ENCODE data around the gene ADAM12.

The ADAM12 gene

GRCh38 chr10:126331101-126331500, 57.2 kb downstream of the ADAM12 start:
- no peaks in the 10 kb centered on the region for H3K79me2 ChIP-seq (ENCODE audit: low read length)
- no peaks in the 10 kb centered on the region for H3K4me1 ChIP-seq (ENCODE audit: low read length)
- H3K9ac ChIP-seq (ENCODE audit: low read length) = no peak overlapping the region
- H2AFZ ChIP-seq (ENCODE audit: low read length) = no peak overlapping the region
- H3F3A ChIP-seq (ENCODE audit: insufficient read depth, low read length) = no peaks in the 10 kb centered on the region
- no peaks in the 10 kb centered on the region for H3K9me3 ChIP-seq (replicated peaks; ENCODE audit: insufficient read depth, low read length)
- H3K36me3 ChIP-seq (replicated peaks; ENCODE audit: insufficient read depth, low read length) = no peaks in the 10 kb centered on the region
- H4K20me1 ChIP-seq (ENCODE audit: insufficient read depth, low read length) = no peaks in the 10 kb centered on the region
- H3K27me3 ChIP-seq (replicated peaks; ENCODE audit: insufficient read depth, low read length) = no peaks in the 10 kb centered on the region
- DNase-seq = no peak
- no peak overlapping the region for H3K4me3 ChIP-seq (ENCODE audit: low read length)
- H3K27ac ChIP-seq (ENCODE audit: low read length) = no peak overlapping the region
- no peak for TF ChIP-seq EZH2phosphoT487 (IDR thresholded peaks at IDR 0.05; ENCODE audit: low read length)
- TF ChIP-seq EZH2 (optimal IDR thresholded peaks at IDR 0.05; ENCODE audit: low read depth, low read length) = no peak
- TF ChIP-seq, protein P1, sequence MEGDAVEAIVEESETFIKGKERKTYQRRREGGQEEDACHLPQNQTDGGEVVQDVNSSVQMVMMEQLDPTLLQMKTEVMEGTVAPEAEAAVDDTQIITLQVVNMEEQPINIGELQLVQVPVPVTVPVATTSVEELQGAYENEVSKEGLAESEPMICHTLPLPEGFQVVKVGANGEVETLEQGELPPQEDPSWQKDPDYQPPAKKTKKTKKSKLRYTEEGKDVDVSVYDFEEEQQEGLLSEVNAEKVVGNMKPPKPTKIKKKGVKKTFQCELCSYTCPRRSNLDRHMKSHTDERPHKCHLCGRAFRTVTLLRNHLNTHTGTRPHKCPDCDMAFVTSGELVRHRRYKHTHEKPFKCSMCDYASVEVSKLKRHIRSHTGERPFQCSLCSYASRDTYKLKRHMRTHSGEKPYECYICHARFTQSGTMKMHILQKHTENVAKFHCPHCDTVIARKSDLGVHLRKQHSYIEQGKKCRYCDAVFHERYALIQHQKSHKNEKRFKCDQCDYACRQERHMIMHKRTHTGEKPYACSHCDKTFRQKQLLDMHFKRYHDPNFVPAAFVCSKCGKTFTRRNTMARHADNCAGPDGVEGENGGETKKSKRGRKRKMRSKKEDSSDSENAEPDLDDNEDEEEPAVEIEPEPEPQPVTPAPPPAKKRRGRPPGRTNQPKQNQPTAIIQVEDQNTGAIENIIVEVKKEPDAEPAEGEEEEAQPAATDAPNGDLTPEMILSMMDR (IDR thresholded peaks at IDR 0.05; ENCODE audit: low read length) = no peak
- no peak overlapping the region for H3K4me2 ChIP-seq (ENCODE audit: low read depth, low read length)
- no peaks in the 10 kb centered on the region for H3K9me2 ChIP-seq (replicated peaks; ENCODE audit: insufficient read depth, low read length)

DNA sequence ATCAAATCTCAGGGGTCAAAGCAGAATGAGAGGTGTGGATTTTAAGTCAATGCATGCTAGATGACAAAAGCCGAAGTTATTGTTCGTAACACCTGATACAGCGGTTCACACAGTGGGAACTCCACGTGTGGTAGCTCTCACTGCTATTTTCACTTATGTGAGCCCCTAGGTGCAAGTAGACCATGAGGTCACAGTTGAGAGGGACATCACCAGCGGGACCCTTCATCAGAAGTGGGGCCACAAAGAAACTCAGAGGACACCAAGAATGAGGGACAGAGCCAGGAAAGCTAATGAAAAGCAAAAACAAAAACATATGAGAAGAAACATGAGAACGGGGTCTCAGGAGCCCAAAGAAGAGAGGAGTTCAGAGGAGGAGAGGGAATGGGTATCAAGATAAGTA, 63.5 kb downstream of the ADAM12 start:
- H3K4me3 ChIP-seq (ENCODE audit: low read length) = no peak overlapping the region
- no peaks in the 10 kb centered on the region for H3K27me3 ChIP-seq (replicated peaks; ENCODE audit: insufficient read depth, low read length)
- TF ChIP-seq, protein P1 (IDR thresholded peaks at IDR 0.05; ENCODE audit: low read length) = no peak
- TF ChIP-seq EZH2 (optimal IDR thresholded peaks at IDR 0.05; ENCODE audit: low read depth, low read length) (no peak), EZH2phosphoT487 (IDR thresholded peaks at IDR 0.05; ENCODE audit: low read length) (no peak)
- H3F3A ChIP-seq (ENCODE audit: insufficient read depth, low read length) = no peaks in the 10 kb centered on the region
- H3K4me1 ChIP-seq (ENCODE audit: low read length) = no peaks in the 10 kb centered on the region
- no peak overlapping the region for H2AFZ ChIP-seq (ENCODE audit: low read length)
- no peaks in the 10 kb centered on the region for H3K79me2 ChIP-seq (ENCODE audit: low read length)
- H3K27ac ChIP-seq (ENCODE audit: low read length) = no peak overlapping the region
- no peaks in the 10 kb centered on the region for H4K20me1 ChIP-seq (ENCODE audit: insufficient read depth, low read length)
- H3K9me3 ChIP-seq (replicated peaks; ENCODE audit: insufficient read depth, low read length) = no peaks in the 10 kb centered on the region
- H3K4me2 ChIP-seq (ENCODE audit: low read depth, low read length) = no peak overlapping the region
- H3K9ac ChIP-seq (ENCODE audit: low read length) = no peak overlapping the region
- H3K9me2 ChIP-seq (replicated peaks; ENCODE audit: insufficient read depth, low read length) = no peaks in the 10 kb centered on the region
- no peaks in the 10 kb centered on the region for H3K36me3 ChIP-seq (replicated peaks; ENCODE audit: insufficient read depth, low read length)
- DNase-seq = no peak

DNA sequence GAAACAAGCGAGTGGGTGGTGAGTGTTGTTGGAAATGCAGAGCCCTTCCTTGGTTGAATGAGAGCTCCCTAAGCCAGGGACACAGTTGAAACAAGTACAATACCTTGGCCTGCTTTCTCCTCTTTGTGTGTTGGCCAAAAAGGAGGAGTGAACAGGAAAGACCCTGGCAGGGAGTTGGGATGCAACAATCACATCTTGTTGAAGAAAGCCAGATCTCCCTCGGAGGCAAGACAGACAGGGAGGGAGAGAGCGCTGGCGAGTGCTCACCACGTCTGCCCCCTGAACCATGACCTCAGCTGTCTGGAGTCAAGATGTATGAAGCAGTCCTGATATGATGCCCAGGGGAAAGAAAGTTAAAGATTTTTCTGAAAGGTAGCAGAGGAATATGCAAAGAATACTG, 66.8 kb downstream of the ADAM12 start:
- DNase-seq = no peak
- Histone ChIP-seq H3K9me3 (replicated peaks; ENCODE audit: insufficient read depth, low read length) (no peaks in the 10 kb centered on the region), H3K4me2 (ENCODE audit: low read depth, low read length) (no peak overlapping the region), H2AFZ (ENCODE audit: low read length) (no peak overlapping the region), H3K4me1 (ENCODE audit: low read length) (no peaks in the 10 kb centered on the region), H3F3A (ENCODE audit: insufficient read depth, low read length) (no peaks in the 10 kb centered on the region), H4K20me1 (ENCODE audit: insufficient read depth, low read length) (no peaks in the 10 kb centered on the region), H3K9me2 (replicated peaks; ENCODE audit: insufficient read depth, low read length) (no peaks in the 10 kb centered on the region), H3K27me3 (replicated peaks; ENCODE audit: insufficient read depth, low read length) (no peaks in the 10 kb centered on the region), H3K4me3 (ENCODE audit: low read length) (no peak overlapping the region), H3K79me2 (ENCODE audit: low read length) (no peaks in the 10 kb centered on the region), H3K27ac (ENCODE audit: low read length) (no peak overlapping the region), H3K9ac (ENCODE audit: low read length) (no peak overlapping the region), H3K36me3 (replicated peaks; ENCODE audit: insufficient read depth, low read length) (no peaks in the 10 kb centered on the region)
- no peak for TF ChIP-seq EZH2phosphoT487 (IDR thresholded peaks at IDR 0.05; ENCODE audit: low read length)

DNA sequence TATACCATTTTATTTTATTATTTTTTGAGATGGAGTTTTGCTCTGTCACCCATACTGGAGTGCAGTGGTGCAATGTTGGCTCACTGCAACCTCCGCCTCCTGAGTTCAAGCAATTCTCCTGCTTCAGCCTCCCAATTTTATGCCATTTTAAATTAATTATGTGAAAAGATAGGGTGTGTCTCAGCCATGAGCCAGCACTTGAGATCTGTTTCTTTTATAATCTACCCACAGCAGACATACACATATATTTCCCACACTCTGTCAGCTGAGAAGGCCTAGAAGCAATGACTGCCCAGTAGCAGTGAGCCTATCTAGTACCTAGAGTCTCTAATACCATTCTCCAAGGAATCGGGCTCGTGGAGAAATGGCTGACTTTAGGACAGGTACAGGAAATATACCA, 70.5 kb downstream of the ADAM12 start:
- Histone ChIP-seq H3K9ac (ENCODE audit: low read length) (no peak overlapping the region), H2AFZ (ENCODE audit: low read length) (no peak overlapping the region), H3K79me2 (ENCODE audit: low read length) (no peaks in the 10 kb centered on the region), H3K27me3 (replicated peaks; ENCODE audit: insufficient read depth, low read length) (no peaks in the 10 kb centered on the region), H3K4me1 (ENCODE audit: low read length) (no peaks in the 10 kb centered on the region), H3K9me2 (replicated peaks; ENCODE audit: insufficient read depth, low read length) (no peaks in the 10 kb centered on the region), H3F3A (ENCODE audit: insufficient read depth, low read length) (no peaks in the 10 kb centered on the region), H3K36me3 (replicated peaks; ENCODE audit: insufficient read depth, low read length) (no peaks in the 10 kb centered on the region), H3K4me3 (ENCODE audit: low read length) (no peak overlapping the region), H3K4me2 (ENCODE audit: low read depth, low read length) (no peak overlapping the region), H4K20me1 (ENCODE audit: insufficient read depth, low read length) (no peaks in the 10 kb centered on the region), H3K27ac (ENCODE audit: low read length) (no peak overlapping the region), H3K9me3 (replicated peaks; ENCODE audit: insufficient read depth, low read length) (no peaks in the 10 kb centered on the region)
- no peak for DNase-seq
- no peak for TF ChIP-seq EZH2 (optimal IDR thresholded peaks at IDR 0.05; ENCODE audit: low read depth, low read length)
- no peak for TF ChIP-seq EZH2phosphoT487 (IDR thresholded peaks at IDR 0.05; ENCODE audit: low read length)
- TF ChIP-seq, protein P1 (IDR thresholded peaks at IDR 0.05; ENCODE audit: low read length) = no peak
